H1 (cell line): ENCODE results near the gene MAGEB1. TPM values are rescaled to one million over a fixed set of nuclear protein-coding genes. Genes with fewer than 3 reads are reported as not detected.

Experiments used
- CTCF ChIA-PET: fragments of 300-600 bp; sonication (Branson Sonifier 250); formaldehyde crosslinking; loops from one replicate; lab custom pipeline; 2021; ENCODE audit not compliant: partially characterized antibody; lab: Charles Lee
- POLR2A ChIA-PET: fragments of 300-600 bp; sonication (Branson Sonifier 250); formaldehyde crosslinking; loops from one replicate; lab custom pipeline; 2021; ENCODE audit warnings: inconsistent platforms; ENCODE audit not compliant: partially characterized antibody; lab: Charles Lee
- DNase-seq, 2 experiments: peaks; one replicate each; pipeline versions ENCODE4 v3.0.0 to v3.0.0-alpha.2; 2010 to 2022; ENCODE audit warnings: low spot score in 2 of 2, low read depth in 1 of 2, mixed read lengths in 1 of 2
- FAIRE-seq: peaks from 2 replicates; lab custom pipeline; 2011; peaks lifted over from hg19 to GRCh38; lab: Jason Lieb, UNC
- H2AFZ ChIP-seq: 2 replicates; pipeline ENCODE4 v1.8.1; 2012; ENCODE audit warnings: low read length, inconsistent platforms
- H2AK5ac ChIP-seq: 2 replicates; pipeline ENCODE4 v1.6.1; 2013; ENCODE audit warnings: low read depth, low read length
- H2BK120ac ChIP-seq: replicated peaks from 2 replicates; pipeline ENCODE3; 2013; ENCODE audit warnings: low read depth, low read length, inconsistent platforms
- H2BK12ac ChIP-seq: 2 replicates; pipeline ENCODE4 v1.6.1; 2013; ENCODE audit warnings: low read depth, low read length
- H2BK15ac ChIP-seq: 2 replicates; pipeline ENCODE4 v1.6.1; 2013; ENCODE audit warnings: low read length
- H2BK20ac ChIP-seq: 2 replicates; pipeline ENCODE4 v1.6.1; 2013; ENCODE audit warnings: low read length
- H2BK5ac ChIP-seq: 2 replicates; pipeline ENCODE4 v1.6.1; 2013; ENCODE audit warnings: low read depth, low read length
- H3K14ac ChIP-seq: 2 replicates; pipeline ENCODE4 v1.6.1; 2013; ENCODE audit warnings: inconsistent platforms; ENCODE audit not compliant: insufficient read length
- H3K18ac ChIP-seq: 2 replicates; pipeline ENCODE4 v1.6.1; 2013; ENCODE audit warnings: low read length; ENCODE audit errors: extremely low read depth
- H3K23ac ChIP-seq: 2 replicates; pipeline ENCODE4 v1.6.1; 2013; ENCODE audit warnings: inconsistent platforms; ENCODE audit not compliant: insufficient read length
- H3K23me2 ChIP-seq: 2 replicates; pipeline ENCODE4 v1.6.1; 2013; ENCODE audit warnings: low read depth, low read length
- H3K27ac ChIP-seq: 2 replicates; pipeline ENCODE4 v1.6.1; 2011; ENCODE audit warnings: low read depth, low read length, inconsistent platforms
- H3K27me3 ChIP-seq, 4 experiments: replicated peaks in 1 of 4; 1 replicate in 1 of 4; 2 replicates in 3 of 4; pipeline versions ENCODE4 v1.6.1 to v1.8.1; 2011 to 2013; ENCODE audit warnings: low read length in 3 of 4, mild to moderate bottlenecking in 3 of 4, inconsistent platforms in 2 of 4, mixed read lengths in 2 of 4, moderate library complexity in 1 of 4; ENCODE audit not compliant: control insufficient read depth in 3 of 4, insufficient read depth in 3 of 4; ENCODE audit errors: extremely low read depth in 1 of 4
- H3K36me3 ChIP-seq, 4 experiments: 2 replicates each; pipeline versions ENCODE4 v1.6.1 to v1.8.1; 2011 to 2013; ENCODE audit warnings: mild to moderate bottlenecking in 4 of 4, low read length in 3 of 4, moderate library complexity in 2 of 4, control low read depth in 1 of 4, inconsistent platforms in 1 of 4; ENCODE audit not compliant: insufficient read depth in 4 of 4, control insufficient read depth in 2 of 4
- H3K4ac ChIP-seq: replicated peaks from 2 replicates; pipeline ENCODE3; 2013; ENCODE audit warnings: low read length, low read depth, mixed read lengths, inconsistent platforms; ENCODE audit not compliant: insufficient read length
- H3K4me1 ChIP-seq, 4 experiments: replicated peaks in 1 of 4; 1 replicate in 1 of 4; 2 replicates in 3 of 4; pipeline versions ENCODE4 v1.6.1 to v1.8.1; 2011 to 2013; ENCODE audit warnings: low read length in 3 of 4, inconsistent platforms in 2 of 4, mixed read lengths in 1 of 4; ENCODE audit not compliant: insufficient read depth in 4 of 4, control insufficient read depth in 3 of 4
- H3K4me2 ChIP-seq, 2 experiments: 2 replicates each; pipeline versions ENCODE4 v1.6.1 to v1.8.1; 2011 to 2013; ENCODE audit warnings: low read depth in 2 of 2, low read length in 2 of 2, control low read depth in 1 of 2, inconsistent platforms in 1 of 2, mild to moderate bottlenecking in 1 of 2; ENCODE audit not compliant: insufficient read depth in 1 of 2
- H3K4me3 ChIP-seq, 4 experiments: fragments of 200-600, 300-600 bp in 1 of 4; sonication (generic), shearing (Covaris generic), sonication (Bioruptor Twin) in 1 of 4; 2 replicates each; pipeline versions ENCODE4 v1.5.1 to v1.8.1; 2011 to 2016; ENCODE audit warnings: low read length in 4 of 4, low read depth in 3 of 4, control low read depth in 2 of 4, inconsistent platforms in 2 of 4, mild to moderate bottlenecking in 2 of 4, mixed read lengths in 1 of 4, moderate library complexity in 1 of 4; ENCODE audit not compliant: insufficient read depth in 2 of 4; ENCODE audit errors: extremely low read depth in 1 of 4
- H3K56ac ChIP-seq: replicated peaks from 2 replicates; pipeline ENCODE3; 2013; ENCODE audit warnings: low read depth, mild to moderate bottlenecking, mixed read lengths, low read length, inconsistent platforms; ENCODE audit not compliant: insufficient read length
- H3K79me1 ChIP-seq: 2 replicates; pipeline ENCODE4 v1.6.1; 2013; ENCODE audit warnings: low read depth, low read length, control low read depth
- H3K79me2 ChIP-seq, 2 experiments: 2 replicates each; pipeline versions ENCODE4 v1.6.1 to v1.8.1; 2012 to 2013; ENCODE audit warnings: low read length in 2 of 2, mild to moderate bottlenecking in 2 of 2, inconsistent platforms in 1 of 2; ENCODE audit not compliant: insufficient read depth in 2 of 2, control insufficient read depth in 1 of 2
- H3K9ac ChIP-seq, 4 experiments: replicated peaks in 1 of 4; 1 replicate in 1 of 4; 2 replicates in 3 of 4; pipeline versions ENCODE4 v1.6.1 to v1.8.1; 2011 to 2013; ENCODE audit warnings: low read depth in 3 of 4, low read length in 3 of 4, control low read depth in 2 of 4, mild to moderate bottlenecking in 2 of 4, moderate library complexity in 2 of 4, inconsistent platforms in 1 of 4; ENCODE audit errors: extremely low read depth in 1 of 4
- H3K9me3 ChIP-seq, 2 experiments: 2 replicates each; pipeline versions ENCODE4 v1.6.1 to v1.8.1; 2012 to 2013; ENCODE audit warnings: mild to moderate bottlenecking in 2 of 2, moderate library complexity in 2 of 2, control low read depth in 1 of 2, inconsistent platforms in 1 of 2, low read depth in 1 of 2, low read length in 1 of 2, mixed read lengths in 1 of 2; ENCODE audit not compliant: insufficient read depth in 2 of 2
- H4K20me1 ChIP-seq, 2 experiments: replicated peaks in 1 of 2; 2 replicates each; pipeline versions ENCODE3 to v1.8.1; 2011 to 2013; ENCODE audit warnings: inconsistent platforms in 2 of 2, low read length in 2 of 2, mild to moderate bottlenecking in 1 of 2; ENCODE audit not compliant: insufficient read depth in 2 of 2, control insufficient read depth in 1 of 2
- H4K5ac ChIP-seq: 2 replicates; pipeline ENCODE4 v1.6.1; 2013; ENCODE audit warnings: low read length, low read depth, mixed read lengths, inconsistent platforms; ENCODE audit not compliant: insufficient read length
- H4K8ac ChIP-seq: 2 replicates; pipeline ENCODE4 v1.8.0; 2013; ENCODE audit warnings: mild to moderate bottlenecking, moderate library complexity, low read length, inconsistent platforms; ENCODE audit not compliant: insufficient read depth; ENCODE audit errors: extremely low read depth
- H4K91ac ChIP-seq: replicated peaks from 2 replicates; pipeline ENCODE3; 2013; ENCODE audit warnings: low read length, mixed read lengths, inconsistent platforms; ENCODE audit not compliant: insufficient read length
- GABPA ChIP-seq: IDR thresholded peaks from 2 replicates; pipeline ENCODE4 v1.6.1; 2011; ENCODE audit warnings: mild to moderate bottlenecking, low read length, moderate library complexity, borderline replicate concordance; ENCODE audit not compliant: insufficient read depth
- JUN ChIP-seq: IDR thresholded peaks from 2 replicates; pipeline ENCODE4 v1.6.1; 2011; ENCODE audit warnings: low read depth, mild to moderate bottlenecking, improper control_type of control experiment, low read length
- JUND ChIP-seq: IDR thresholded peaks from 2 replicates; pipeline ENCODE4 v1.6.1; 2011; ENCODE audit warnings: mild to moderate bottlenecking, improper control_type of control experiment, low read length
- KDM1A ChIP-seq: fragments of 200-600, 300-600 bp; sonication (generic); IDR thresholded peaks from 2 replicates; pipeline ENCODE4 v1.7.1; 2016; ENCODE audit warnings: mild to moderate bottlenecking, low read length, borderline replicate concordance
- NRF1 ChIP-seq: IDR thresholded peaks from 2 replicates; pipeline ENCODE4 v1.6.1; 2011; ENCODE audit warnings: mild to moderate bottlenecking, low read depth, low read length, improper control_type of control experiment
- PHF8 ChIP-seq: fragments of 200-600 bp; sonication (generic); conservative IDR thresholded peaks from 2 replicates; pipeline ENCODE4 v1.7.1; 2012; ENCODE audit warnings: low read depth, mild to moderate bottlenecking, inconsistent platforms, low read length, moderate library complexity
- SIX5 ChIP-seq: IDR thresholded peaks from 2 replicates; pipeline ENCODE4 v1.6.1; 2011; ENCODE audit warnings: mild to moderate bottlenecking, low read depth, low read length
- SRF ChIP-seq: IDR thresholded peaks from 2 replicates; pipeline ENCODE4 v1.6.1; 2011; ENCODE audit warnings: mild to moderate bottlenecking, low read depth, low read length, moderate library complexity
- TBP ChIP-seq: IDR thresholded peaks from 2 replicates; pipeline ENCODE4 v1.6.1; 2011; ENCODE audit warnings: low read depth, low read length, improper control_type of control experiment
- ZNF274 ChIP-seq: IDR thresholded peaks from 2 replicates; pipeline ENCODE4 v1.7.0; 2012; ENCODE audit warnings: low read length, borderline replicate concordance; ENCODE audit errors: extremely low read depth
- polyA plus RNA-seq, 7 experiments: library from polyadenylated mRNA; depleted of rRNA in 3 of 7; stranded (reverse) in 5 of 7; unstranded in 2 of 7; fragments of >200 nt in 5 of 7; fragments of 200-250 nt in 2 of 7; gene quantifications; 1 replicate in 5 of 7; 2 replicates in 1 of 7; 4 replicates in 1 of 7; pipeline versions ENCODE4 v1.2.1 to v1.2.3, GENCODE V29; 2011 to 2013; ENCODE audit warnings: missing spikeins in 2 of 7, mixed read lengths in 2 of 7
- total RNA-seq: library from RNA; stranded (reverse); fragmentation: NEBNext Ultra II Directional; extraction: Animal tissue kit (Norgen Biotek cat#: 25700); gene quantifications from 2 replicates; pipeline ENCODE4 v1.2.1, GENCODE V29; 2021
- TF ChIP-seq, protein P1 (sequence below): IDR thresholded peaks from 2 replicates; pipeline ENCODE4 v1.6.1; 2011; ENCODE audit warnings: low read length, improper control_type of control experiment
- TF ChIP-seq, protein P2 (sequence below), 3 experiments: IDR thresholded peaks; 1 replicate in 2 of 3; 2 replicates in 1 of 3; pipeline versions ENCODE4 v1.5.1 to v1.6.1; 2011; ENCODE audit warnings: low read length in 3 of 3, mild to moderate bottlenecking in 3 of 3, inconsistent platforms in 2 of 3, low read depth in 1 of 3, moderate library complexity in 1 of 3; ENCODE audit not compliant: insufficient read depth in 1 of 3; ENCODE audit errors: control extremely low read depth in 1 of 3

The MAGEB1 gene
- total and polyA plus RNA-seq, 2 of the 8 experiments (the other 6 are each of a cell fraction or from before 2014, with no cell fraction given) = 0.05 TPM; not detected in 1

DNA sequence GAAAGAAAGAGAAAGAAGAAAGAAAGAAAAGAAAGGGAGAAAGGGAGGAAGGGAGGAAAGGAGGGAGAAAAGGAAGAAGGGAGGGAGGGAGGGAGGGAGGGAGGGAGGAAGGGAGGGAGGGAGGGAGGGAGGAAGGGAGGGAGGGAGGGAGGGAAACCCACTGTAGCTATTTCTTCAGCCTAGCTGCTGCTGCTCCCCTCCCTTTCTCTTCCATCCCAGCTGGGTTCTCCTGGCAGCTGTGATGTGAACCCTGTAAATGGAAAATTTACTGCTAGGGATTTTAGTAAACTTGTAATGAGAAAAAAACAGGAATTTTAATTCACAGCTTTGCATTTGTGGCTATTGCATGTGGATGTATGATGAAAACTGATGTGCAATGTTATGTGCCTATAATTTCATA is 54.3 kb downstream of the MAGEB1 start:
- Histone ChIP-seq H3K36me3 (no peaks in the 10 kb centered on the region), H3K4me1 (peaks cover 0 to 5% (median 2%) of the 10 kb centered on the region in 4 experiments; a peak in 4 of 7 replicates), H3K56ac (no peak overlapping the region), H3K27me3 (no peaks in the 10 kb centered on the region), H2BK12ac (no peak overlapping the region), H2AK5ac (no peak overlapping the region), H3K23me2 (no peaks in the 10 kb centered on the region), H3K18ac (no peak overlapping the region), H4K91ac (no peak overlapping the region), H2BK20ac (no peak overlapping the region), H3K14ac (no peak overlapping the region), H4K8ac (no peak overlapping the region), H4K5ac (no peak overlapping the region), H3K23ac (no peak overlapping the region), H3K9me3 (no peaks in the 10 kb centered on the region), H2BK15ac (no peak overlapping the region), H4K20me1 (peaks cover 0 to 1% of the 10 kb centered on the region in 2 experiments), H3K4me3 (no peak overlapping the region), H3K4ac (no peak overlapping the region), H2BK5ac (no peak overlapping the region), H3K4me2 (no peak overlapping the region), H3K27ac (no peak overlapping the region), H3K79me2 (no peaks in the 10 kb centered on the region), H3K79me1 (no peaks in the 10 kb centered on the region), H3K9ac (no peak overlapping the region), H2BK120ac (no peak overlapping the region), H2AFZ (no peak overlapping the region)
- FAIRE-seq = no peak
- ChIA-PET CTCF (interaction anchor here (0.6 to 0.9 kb wide), 2 partner anchors 18 to 200 kb away, joined by 3 read pairs; no protein-coding TSS in a partner anchor), POLR2A (no interaction called here)
- DNase-seq = no peak
- TF ChIP-seq GABPA (no peak), ZNF274 (no peak), JUN (no peak), TBP (no peak), KDM1A (no peak), JUND (no peak), NRF1 (no peak), SIX5 (no peak), SRF (no peak), PHF8 (no peak)
- TF ChIP-seq, protein P1, sequence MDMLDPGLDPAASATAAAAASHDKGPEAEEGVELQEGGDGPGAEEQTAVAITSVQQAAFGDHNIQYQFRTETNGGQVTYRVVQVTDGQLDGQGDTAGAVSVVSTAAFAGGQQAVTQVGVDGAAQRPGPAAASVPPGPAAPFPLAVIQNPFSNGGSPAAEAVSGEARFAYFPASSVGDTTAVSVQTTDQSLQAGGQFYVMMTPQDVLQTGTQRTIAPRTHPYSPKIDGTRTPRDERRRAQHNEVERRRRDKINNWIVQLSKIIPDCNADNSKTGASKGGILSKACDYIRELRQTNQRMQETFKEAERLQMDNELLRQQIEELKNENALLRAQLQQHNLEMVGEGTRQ = no peak
- TF ChIP-seq, protein P2, sequence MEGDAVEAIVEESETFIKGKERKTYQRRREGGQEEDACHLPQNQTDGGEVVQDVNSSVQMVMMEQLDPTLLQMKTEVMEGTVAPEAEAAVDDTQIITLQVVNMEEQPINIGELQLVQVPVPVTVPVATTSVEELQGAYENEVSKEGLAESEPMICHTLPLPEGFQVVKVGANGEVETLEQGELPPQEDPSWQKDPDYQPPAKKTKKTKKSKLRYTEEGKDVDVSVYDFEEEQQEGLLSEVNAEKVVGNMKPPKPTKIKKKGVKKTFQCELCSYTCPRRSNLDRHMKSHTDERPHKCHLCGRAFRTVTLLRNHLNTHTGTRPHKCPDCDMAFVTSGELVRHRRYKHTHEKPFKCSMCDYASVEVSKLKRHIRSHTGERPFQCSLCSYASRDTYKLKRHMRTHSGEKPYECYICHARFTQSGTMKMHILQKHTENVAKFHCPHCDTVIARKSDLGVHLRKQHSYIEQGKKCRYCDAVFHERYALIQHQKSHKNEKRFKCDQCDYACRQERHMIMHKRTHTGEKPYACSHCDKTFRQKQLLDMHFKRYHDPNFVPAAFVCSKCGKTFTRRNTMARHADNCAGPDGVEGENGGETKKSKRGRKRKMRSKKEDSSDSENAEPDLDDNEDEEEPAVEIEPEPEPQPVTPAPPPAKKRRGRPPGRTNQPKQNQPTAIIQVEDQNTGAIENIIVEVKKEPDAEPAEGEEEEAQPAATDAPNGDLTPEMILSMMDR (IDR thresholded peaks at IDR 0.05; ENCODE audit: control extremely low read depth in 1 of 3, insufficient read depth in 1 of 3, low read depth in 1 of 3, low read length in 3 of 3) = no peak
